Measurements from ENCODE around the gene ITGA2B. TPM values are rescaled to one million over a fixed set of nuclear protein-coding genes. Genes with fewer than 3 reads are reported as not detected.
"Not testable (repeated sequence)": the region's sequence is repeated elsewhere in the genome, so short reads cannot be mapped to it uniquely, and the experiment has no call there.

Gene ITGA2B
- total and polyA plus RNA-seq, 10 of the 15 experiments (the other 5 are each of a cell fraction or from before 2014, with no cell fraction given) = 0.04 to 0.51 (median 0.21) TPM; not detected in 1

DNA sequence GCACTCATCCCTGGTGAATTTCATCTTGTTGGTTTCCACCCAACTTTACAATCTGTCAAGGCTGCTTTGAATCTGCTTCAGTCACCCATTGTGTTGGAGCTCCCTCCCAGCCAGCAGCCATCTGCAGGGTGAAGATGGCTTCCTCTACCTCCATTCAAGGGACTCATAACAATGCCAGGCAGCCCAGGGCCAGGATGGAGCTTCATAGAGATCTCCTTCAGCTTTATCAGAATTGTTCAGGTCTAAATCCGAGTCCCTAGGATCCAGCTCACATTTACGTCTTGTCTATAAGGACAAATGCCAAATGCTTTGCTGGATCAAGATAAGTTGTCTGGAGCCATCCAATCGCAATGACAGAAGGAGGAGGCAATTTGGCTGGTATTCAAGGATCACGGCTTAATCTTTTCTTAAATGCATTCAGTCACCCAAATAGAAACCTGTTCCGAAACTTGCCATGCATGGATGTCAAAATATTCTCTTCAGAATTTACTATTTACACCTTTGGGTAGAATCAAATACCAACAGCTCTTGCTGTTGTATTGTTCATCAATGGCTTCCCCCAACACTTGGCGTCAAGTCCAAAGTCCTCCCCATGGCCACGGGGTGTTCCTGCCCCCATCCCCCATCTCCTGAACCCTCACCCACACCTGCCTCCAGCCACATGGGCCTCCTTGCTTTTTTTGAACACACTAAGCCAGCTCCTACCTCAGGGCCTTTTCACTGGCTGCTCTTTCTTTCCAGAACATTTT lies 22.0 kb downstream of the ITGA2B start (continued):
- TF ChIP-seq IKZF2 (IDR thresholded peaks at IDR 0.05) (no peak), MEF2B (IDR thresholded peaks at IDR 0.05; ENCODE audit: partially characterized antibody, poor library complexity, severe bottlenecking) (no peak)

DNA sequence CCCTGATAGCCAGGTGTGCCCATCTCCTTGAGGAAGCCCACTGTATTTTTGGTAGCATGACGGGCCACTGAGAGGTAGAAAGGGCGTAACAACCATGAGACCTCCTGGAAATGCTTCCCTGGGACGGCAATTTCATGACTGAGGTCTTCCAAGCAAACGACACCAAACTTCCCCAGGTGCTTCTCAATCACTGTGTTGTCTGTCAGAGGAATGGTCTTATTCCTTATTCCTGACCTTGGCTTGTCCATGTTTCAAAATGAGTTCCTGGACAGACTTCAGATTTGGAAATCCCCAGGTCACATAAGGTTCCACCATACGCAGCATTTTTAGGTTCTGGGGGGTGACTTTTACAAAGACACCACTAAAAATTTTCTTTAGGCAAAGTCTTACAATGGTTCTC lies 24.4 kb downstream of the ITGA2B start:
- intact Hi-C loops (cut with micrococcal nuclease; ENCODE audit: unreplicated experiment); H3K4me1 ChIP-seq (ENCODE audit: control insufficient read depth, insufficient read depth, low read length); H2AFZ ChIP-seq (ENCODE audit: control insufficient read depth, low read depth, low read length); SMC1A ChIA-PET (ENCODE audit: uncharacterized antibody, unreplicated experiment); H3K36me3 ChIP-seq (ENCODE audit: control insufficient read depth in 2 of 2, insufficient read depth in 2 of 2, low read length in 1 of 2); H3K4me2 ChIP-seq (ENCODE audit: control insufficient read depth, insufficient read depth); H3K9me3 ChIP-seq (replicated peaks; ENCODE audit: control insufficient read depth, insufficient read depth, low read length); RAD21 ChIA-PET (ENCODE audit: unreplicated experiment); POLR2A ChIA-PET; H3K27me3 ChIP-seq (replicated peaks in 1 of 2; ENCODE audit: control insufficient read depth in 2 of 2, insufficient read depth in 2 of 2, low read length in 1 of 2); H3K79me2 ChIP-seq (ENCODE audit: control insufficient read depth, insufficient read depth, low read length); ATAC-seq; H3K27ac ChIP-seq (ENCODE audit: control insufficient read depth, insufficient read depth); FAIRE-seq; H4K20me1 ChIP-seq (ENCODE audit: control insufficient read depth, insufficient read depth); in situ Hi-C loops (cut with MboI); DNase-seq (ENCODE audit: low read depth, low spot score); H3K4me3 ChIP-seq; BruUV-seq (replicated peaks); H3K9ac ChIP-seq (ENCODE audit: control insufficient read depth, insufficient read depth, low read length): not testable (repeated sequence)
- CTCF ChIA-PET = interaction anchor here (0.6 to 2.9 kb wide), 6 partner anchors 11 to 163 kb away, joined by 3 to 11 read pairs (median 3); no protein-coding TSS in a partner anchor
- 15% methylated on average over 5 of the region's 5 CpGs for WGBS (ENCODE audit: insufficient coverage, insufficient replicate concordance, low lambda C conversion rate, missing lambda C conversion rate)

DNA sequence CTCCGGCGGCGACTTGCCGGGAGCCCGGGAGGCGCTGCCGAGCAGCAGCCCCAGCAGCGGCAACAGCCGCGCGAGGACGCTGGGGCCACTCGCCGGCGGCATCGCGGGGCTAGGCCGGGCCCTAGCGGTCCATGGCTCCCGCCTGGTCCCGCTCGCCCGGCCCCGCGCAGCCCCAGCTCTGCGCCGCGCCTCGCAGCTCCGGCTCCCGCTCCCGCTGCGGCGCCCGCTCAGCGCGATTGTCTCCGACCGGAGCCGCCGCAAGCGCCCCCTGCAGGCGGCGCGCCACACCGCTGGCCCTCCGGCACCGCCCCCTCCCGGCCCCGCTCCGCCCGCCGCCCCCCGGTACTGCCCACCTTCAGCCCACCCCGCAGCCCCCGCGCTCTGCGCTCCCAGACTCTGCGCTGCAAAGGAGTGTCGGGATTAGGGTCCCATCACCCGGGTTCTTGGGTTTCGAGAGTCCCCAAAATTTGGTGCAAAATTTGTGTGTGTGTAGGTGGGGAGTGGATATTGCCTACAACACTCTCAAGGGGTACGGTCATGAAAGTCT lies 25.8 kb downstream of the ITGA2B start, which contains the start of gene FAM171A2:
FAM171A2 (minus strand) TSS at position 241 of the 547 bp plus-strand sequence; CDS start at position 102, 139 bp downstream.
- in situ Hi-C loops (cut with MboI) = no loop called here
- intact Hi-C loops (cut with micrococcal nuclease; ENCODE audit: unreplicated experiment) = no loop called here
- H3K36me3 ChIP-seq (ENCODE audit: control insufficient read depth in 2 of 2, insufficient read depth in 2 of 2, low read length in 1 of 2) = no peaks in the 10 kb centered on the region
- peaks cover 0 to 2% of the 10 kb centered on the region in 2 experiments; a peak in 3 of 4 replicates for H3K27me3 ChIP-seq (replicated peaks in 1 of 2; ENCODE audit: control insufficient read depth in 2 of 2, insufficient read depth in 2 of 2, low read length in 1 of 2)
- peak within 1 kb of the TSS; percentile 34; the same call in 1 of the 2 replicates for H3K9ac ChIP-seq (ENCODE audit: control insufficient read depth, insufficient read depth, low read length)
- BruUV-seq (replicated peaks) = no TSS peak
- peak; percentile 96 for ATAC-seq
- peak within 1 kb of the TSS; percentile 67 for H3K4me3 ChIP-seq
- no peaks in the 10 kb centered on the region for H3K4me1 ChIP-seq (ENCODE audit: control insufficient read depth, insufficient read depth, low read length)
- no peak for DNase-seq (ENCODE audit: low read depth, low spot score)
- H3K27ac ChIP-seq (ENCODE audit: control insufficient read depth, insufficient read depth) = no peak within 1 kb of the TSS
- FAIRE-seq = no peak
- ChIA-PET RAD21 (ENCODE audit: unreplicated experiment) (interaction anchor here (0.9 to 1.1 kb wide), 4 partner anchors 10 to 159 kb away, joined by 3 to 4 read pairs (median 3); no protein-coding TSS in a partner anchor), CTCF (interaction anchor here (0.7 to 2.9 kb wide), 16 partner anchors 8 to 336 kb away, joined by 3 to 11 read pairs (median 4); no protein-coding TSS in a partner anchor), SMC1A (ENCODE audit: uncharacterized antibody, unreplicated experiment) (interaction anchor here (0.9 to 1.0 kb wide), 2 partner anchors 13 to 16 kb away, joined by 3 read pairs; no protein-coding TSS in a partner anchor), POLR2A (no interaction called here)
- H4K20me1 ChIP-seq (ENCODE audit: control insufficient read depth, insufficient read depth) = no peaks in the 10 kb centered on the region
- H3K9me3 ChIP-seq (replicated peaks; ENCODE audit: control insufficient read depth, insufficient read depth, low read length) = no peaks in the 10 kb centered on the region
- WGBS (ENCODE audit: insufficient coverage, insufficient replicate concordance, low lambda C conversion rate, missing lambda C conversion rate) = under 1% methylated on average over 32 of the region's 63 CpGs
- no peaks in the 10 kb centered on the region for H3K79me2 ChIP-seq (ENCODE audit: control insufficient read depth, insufficient read depth, low read length)
- peak within 1 kb of the TSS; percentile 66 for H2AFZ ChIP-seq (ENCODE audit: control insufficient read depth, low read depth, low read length)
- H3K4me2 ChIP-seq (ENCODE audit: control insufficient read depth, insufficient read depth) = peak within 1 kb of the TSS; percentile 94
- TF ChIP-seq PRDM15 (CRISPR knock-in tag; IDR thresholded peaks at IDR 0.05) (no peak), MYC (IDR thresholded peaks at IDR 0.05; ENCODE audit: insufficient read depth, insufficient read length, insufficient replicate concordance, low read length, severe bottlenecking) (no peak), STAT1 (conservative IDR thresholded peaks at IDR 0.05) (no peak), FOXK2 (IDR thresholded peaks at IDR 0.05) (no peak), NBN (IDR thresholded peaks at IDR 0.05) (no peak)

All from GM12878 (cell line).